GM21529 (cell line): ENCODE data around the gene ULK1.
"Not testable (repeated sequence)": the region's sequence is repeated elsewhere in the genome, so short reads cannot be mapped to it uniquely, and the experiment has no call there.

Source experiments
- ATAC-seq: cut with Tn5 transposase; IDR thresholded peaks from one replicate; pipeline ENCODE4 v1.9.1; 2021; ENCODE audit not compliant: unreplicated experiment

Gene ULK1

GRCh38 chr12:131885076-131885475, 9.3 kb upstream of the ULK1 start:
- ATAC-seq: not testable (repeated sequence)

- no peak for ATAC-seq
Observed at GRCh38 chr12:131885543-131886057, 8.8 kb upstream of the ULK1 start.

- not testable (repeated sequence) for ATAC-seq
Observed at GRCh38 chr12:131891722-131892121, 2.7 kb upstream of the ULK1 start.

GRCh38 chr12:131892711-131893604, 1.5 kb upstream of the ULK1 start:
- no peak for ATAC-seq

- no peak for ATAC-seq
Observed at GRCh38 chr12:131893605-131894312, 663 bp upstream of the ULK1 start.

- peak; percentile 6 for ATAC-seq
Observed at GRCh38 chr12:131894981-131895639, 688 bp downstream of the ULK1 start.

GRCh38 chr12:131895640-131896079, 1.2 kb downstream of the ULK1 start:
- ATAC-seq: no peak

- ATAC-seq: peak; percentile 54
Observed at GRCh38 chr12:131896080-131896810, 1.8 kb downstream of the ULK1 start.

GRCh38 chr12:131896811-131897270, 2.4 kb downstream of the ULK1 start:
- ATAC-seq: no peak

GRCh38 chr12:131897276-131897675, 2.9 kb downstream of the ULK1 start:
- ATAC-seq: no peak

GRCh38 chr12:131897875-131898274, 3.5 kb downstream of the ULK1 start:
- no peak for ATAC-seq

GRCh38 chr12:131900397-131900796, 6.0 kb downstream of the ULK1 start:
- ATAC-seq: no peak

GRCh38 chr12:131901431-131902331, 7.3 kb downstream of the ULK1 start:
- ATAC-seq: no peak

- no peak for ATAC-seq
Observed at GRCh38 chr12:131902332-131903241, 8.2 kb downstream of the ULK1 start.

- ATAC-seq: no peak
Observed at GRCh38 chr12:131903270-131904255, 9.1 kb downstream of the ULK1 start.

GRCh38 chr12:131904346-131904745, 9.9 kb downstream of the ULK1 start:
- no peak for ATAC-seq

- ATAC-seq: no peak
Observed at GRCh38 chr12:131905081-131905629, 10.7 kb downstream of the ULK1 start.
